Stimulated activated CD8-positive, alpha-beta memory T cell treated with anti-CD3 and anti-CD28 coated beads, Interleukin-7, amount 100 ng/mL, for 4 hours (primary cell): ENCODE measurements around the gene STARD13.

Experiments
- DNase-seq, 2 donors: peaks; one replicate each; pipeline ENCODE4 v3.0.0-alpha.2; 2020; ENCODE audit warnings: low read depth in 2 of 2

Gene STARD13

DNA sequence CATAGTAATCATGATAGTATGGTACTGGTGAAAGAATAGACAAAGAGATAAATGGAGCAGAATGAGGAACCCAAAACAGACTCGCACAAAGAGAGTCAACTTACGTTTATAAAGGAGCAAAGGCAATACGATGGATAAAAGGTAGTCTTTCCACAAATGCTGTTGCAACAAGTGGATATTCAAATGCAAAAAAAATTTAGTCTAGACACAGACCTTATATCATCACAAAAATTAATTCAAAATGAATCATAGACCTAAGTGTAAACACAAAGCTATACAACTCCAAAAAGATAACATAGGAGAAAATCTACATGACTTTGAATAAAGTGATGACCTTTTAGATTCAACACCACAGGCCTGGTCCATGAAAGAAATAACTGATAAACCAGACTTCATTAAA is 137.7 kb downstream of the STARD13 start:
- no peak for DNase-seq

DNA sequence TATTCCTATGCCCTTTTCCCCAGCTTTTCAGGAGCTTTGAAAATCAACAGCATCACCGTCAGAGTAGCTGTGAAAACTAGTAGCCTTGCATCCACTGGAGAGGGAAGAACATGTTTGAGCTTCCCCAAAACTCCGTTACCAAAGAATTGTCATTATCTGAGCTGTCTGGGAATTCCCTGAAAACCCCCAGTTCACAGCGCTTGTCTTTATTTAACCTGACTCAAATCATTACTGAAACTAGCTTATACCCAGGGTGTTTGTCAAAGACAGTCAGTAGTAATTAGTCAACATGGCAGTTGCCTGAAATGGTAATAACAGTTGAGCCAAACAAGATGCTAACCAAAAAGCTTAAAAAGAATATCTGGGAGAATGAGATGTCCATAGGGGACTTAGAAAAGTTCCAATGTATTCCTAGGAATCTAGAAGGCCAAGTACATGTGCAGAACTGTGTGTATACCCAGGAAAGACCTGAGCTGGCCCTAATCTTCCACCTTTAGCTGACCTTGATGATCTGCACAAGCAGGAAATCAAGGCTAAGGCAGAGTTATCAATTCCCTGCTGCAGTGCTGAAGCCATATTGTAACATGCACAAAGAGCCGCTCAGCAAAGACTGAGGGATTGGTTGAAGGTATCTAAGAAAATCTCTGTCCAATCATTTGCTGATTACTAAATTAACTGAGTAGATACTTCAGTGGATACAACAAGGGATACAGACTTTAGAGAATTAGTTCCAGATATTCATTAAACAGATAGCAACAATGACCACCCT is 138.5 kb downstream of the STARD13 start:
- DNase-seq, result no peak

DNA sequence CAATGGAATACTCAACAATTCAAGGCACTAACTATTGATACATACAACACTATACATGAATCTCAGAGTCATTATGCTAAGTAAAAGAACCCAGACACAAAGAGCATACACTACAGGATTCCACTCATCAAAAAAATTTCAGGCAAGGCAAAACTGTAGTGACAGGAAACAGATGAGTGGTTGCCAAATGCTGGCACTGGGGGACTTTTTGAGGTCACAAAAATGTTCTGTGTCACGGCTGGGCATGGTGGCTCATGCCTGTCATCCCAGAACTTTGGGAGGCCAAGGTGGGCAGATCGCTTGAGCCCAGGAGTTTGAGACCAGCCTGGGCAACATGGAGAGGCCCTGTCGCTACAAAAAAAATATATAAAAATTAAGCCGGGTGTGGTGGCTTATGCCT is 139.9 kb downstream of the STARD13 start:
- DNase-seq, result no peak

DNA sequence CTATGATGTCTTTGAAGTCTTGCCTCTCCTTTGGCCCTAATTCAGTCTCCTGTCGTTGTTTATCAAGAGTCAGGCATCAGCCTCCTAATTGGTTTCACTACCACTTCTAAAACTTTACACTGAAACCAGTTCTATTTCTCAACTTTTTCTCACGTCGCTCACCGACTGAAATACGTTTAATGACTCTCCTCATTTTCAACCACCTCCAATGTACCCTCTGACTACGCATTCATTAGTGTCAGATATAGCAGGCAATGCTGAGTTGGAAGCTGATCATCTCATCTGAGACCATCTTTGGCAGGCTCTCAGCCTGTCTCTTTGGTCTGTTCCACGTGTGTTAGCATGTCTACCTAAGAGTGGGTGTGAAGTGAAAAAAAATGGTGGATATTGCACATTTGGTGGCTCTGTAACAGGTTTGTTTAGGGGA is 141.2 kb downstream of the STARD13 start:
- DNase-seq, result no peak

DNA sequence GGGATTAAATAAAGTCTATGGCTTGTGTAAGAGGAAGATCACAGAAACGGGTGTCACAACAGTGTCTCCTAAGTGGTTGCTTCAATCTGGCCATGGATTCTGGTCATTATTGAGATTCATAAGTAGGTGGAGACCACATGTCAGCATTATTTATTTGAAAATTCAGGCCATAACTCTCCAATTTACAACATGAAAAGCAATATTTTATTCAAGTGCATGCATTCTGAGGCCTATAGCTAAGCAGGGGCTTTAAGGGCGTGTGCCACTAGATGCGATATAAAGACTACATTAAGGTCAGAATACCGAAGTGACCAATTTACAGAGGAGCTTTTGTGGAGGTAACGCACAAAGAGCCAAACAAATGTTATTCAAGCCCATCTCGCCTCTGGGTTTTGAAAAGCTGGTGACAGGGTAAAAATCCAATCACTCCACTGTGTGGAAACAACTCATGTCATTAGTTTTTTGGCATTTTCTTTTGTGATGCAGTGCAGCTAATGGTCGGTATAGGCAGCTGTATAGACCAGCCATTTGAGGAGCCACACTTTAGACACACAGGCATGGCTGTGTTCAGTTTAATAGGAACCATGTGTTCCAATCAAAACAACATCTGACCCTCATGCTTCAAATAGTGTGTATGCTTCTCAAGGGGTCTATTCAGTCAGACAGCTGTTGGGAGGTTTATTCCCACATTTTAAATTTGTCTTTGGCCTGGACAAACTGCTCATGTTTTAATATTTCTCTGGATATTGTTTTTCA is 145.6 kb downstream of the STARD13 start:
- no peak for DNase-seq

DNA sequence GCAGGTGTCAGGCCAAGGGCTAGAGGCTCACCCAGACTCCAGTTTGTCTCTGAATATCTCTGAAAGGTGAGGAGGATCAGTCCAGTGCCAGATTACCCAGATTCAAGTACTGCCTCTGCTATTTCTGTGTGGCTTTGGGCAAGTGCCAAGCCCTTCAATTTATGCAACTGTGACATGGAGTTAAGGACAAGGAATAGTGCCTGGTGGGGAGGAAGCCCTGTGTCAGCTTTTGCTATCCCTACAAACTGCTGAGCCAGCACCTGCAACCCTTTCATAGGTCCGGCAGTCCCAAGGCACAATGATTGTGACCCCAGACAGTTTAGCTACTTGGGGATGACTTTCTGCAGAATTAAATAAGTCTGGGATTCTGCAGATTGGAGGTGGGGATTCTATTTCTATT is 146.4 kb downstream of the STARD13 start:
- DNase-seq, result no peak

DNA sequence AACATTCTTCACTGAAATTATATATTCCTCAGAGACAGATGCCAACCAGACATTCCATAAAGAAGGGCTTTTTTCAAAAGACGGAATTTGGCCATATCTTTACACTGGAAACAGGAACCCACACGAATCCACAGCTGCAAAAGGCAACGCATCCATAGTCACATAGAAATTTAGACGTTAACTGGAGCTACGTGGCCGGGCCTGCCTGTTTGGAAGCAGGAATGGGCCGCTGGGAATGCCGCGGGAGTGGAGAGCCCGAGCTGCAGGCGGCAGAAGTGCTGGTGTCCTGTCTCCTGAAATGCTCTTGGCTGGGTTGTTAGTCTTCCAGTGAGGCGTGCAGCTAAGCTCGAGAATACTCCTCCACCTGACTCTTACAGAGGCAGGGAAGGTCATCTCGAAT is 147.1 kb downstream of the STARD13 start:
- no peak for DNase-seq

- no peak for DNase-seq
Measured at GRCh38 chr13:33137721-33138120, 147.8 kb downstream of the STARD13 start.

DNA sequence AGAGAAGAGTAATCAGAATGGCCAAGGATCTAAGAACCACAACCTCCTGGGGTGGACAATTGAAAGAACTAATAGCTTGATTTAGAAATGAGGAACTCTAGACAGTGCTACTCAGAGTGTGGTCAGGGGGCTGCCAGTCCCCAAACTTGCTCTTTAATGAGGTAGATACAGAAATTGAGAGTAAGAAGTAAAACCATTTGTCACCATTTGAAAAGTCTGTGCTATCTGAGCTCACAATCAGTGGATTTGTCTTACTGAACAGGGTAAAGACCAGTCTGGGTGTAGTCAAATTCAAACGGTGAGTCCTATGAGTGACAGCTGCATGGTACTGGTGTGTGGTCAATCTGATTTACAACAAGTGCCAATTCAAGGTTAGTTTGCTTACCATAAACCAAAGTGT is 150.5 kb downstream of the STARD13 start:
- no peak for DNase-seq

GRCh38 chr13:33134213-33134612 is 151.3 kb downstream of the STARD13 start:
- DNase-seq, result no peak

GRCh38 chr13:33132644-33133440 is 152.7 kb downstream of the STARD13 start:
- DNase-seq, result no peak

DNA sequence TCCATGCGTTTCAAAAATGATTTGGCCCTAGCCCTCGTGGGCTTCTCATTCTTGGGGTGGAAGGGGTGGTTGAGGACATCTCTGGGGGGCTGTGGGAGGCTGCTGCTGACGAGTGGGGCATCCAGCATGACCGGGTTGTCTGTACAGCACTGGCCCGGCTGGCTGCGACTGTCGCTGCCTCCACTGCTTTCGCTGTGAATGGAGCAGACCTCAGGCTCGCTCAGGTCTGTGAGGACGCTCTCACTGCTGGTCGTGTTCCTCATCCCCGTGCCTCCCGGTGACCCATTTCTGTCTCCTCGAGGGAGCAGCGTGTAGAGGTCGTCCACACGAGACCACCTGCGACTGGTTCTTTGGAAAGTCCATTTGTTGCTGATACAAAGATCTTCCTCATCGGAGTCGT is 155.7 kb downstream of the STARD13 start:
- no peak for DNase-seq

- DNase-seq, result no peak
Measured at GRCh38 chr13:33129094-33129832, 156.3 kb downstream of the STARD13 start.

DNA sequence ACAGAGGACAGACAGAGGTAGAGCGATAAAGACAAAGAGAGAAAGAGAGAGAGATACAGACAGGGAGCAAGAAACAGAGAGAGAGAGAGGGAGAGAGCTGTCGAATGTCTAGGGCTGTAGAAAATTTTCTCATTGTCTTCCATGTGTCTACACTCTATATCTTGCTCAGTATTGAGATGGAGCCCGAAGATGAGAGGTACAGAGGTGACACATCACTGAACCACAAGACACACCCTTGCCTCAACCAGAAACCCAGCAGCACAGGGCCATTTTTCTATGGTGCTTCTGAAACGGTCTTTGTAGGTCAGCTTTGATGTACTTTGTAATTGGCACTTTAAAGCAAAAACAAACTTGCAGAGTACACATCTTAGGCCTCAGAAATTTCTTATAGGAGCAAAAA is 157.4 kb downstream of the STARD13 start:
- DNase-seq, result no peak

DNA sequence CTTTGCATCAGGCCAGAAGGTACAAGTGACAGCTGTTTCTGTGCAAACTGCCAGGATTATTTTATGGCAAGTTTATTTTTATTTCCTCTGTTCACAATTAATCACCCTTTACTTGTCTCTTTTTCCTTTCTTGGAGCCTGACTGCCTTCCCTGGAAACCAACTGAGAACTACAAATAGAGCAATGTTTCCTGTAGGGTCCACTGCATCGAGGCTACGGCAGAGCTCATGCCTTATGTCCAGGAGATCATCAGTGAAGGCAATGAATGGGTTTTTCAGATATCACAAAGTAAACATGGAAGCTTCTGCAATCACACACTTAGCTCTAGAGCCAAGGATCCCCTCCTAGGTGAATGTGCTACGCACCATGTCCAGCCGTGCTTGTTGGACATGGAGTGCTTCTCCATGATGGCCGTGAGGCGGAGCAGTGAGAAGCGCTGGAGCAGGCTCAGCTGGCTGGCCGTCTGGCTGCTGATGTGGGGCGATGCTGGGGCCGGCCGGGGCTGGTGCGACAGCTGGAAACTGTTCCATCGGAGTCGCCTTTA is 158.5 kb downstream of the STARD13 start:
- DNase-seq, result no peak

- no peak for DNase-seq
Measured at GRCh38 chr13:33125821-33126570, 159.6 kb downstream of the STARD13 start.

DNA sequence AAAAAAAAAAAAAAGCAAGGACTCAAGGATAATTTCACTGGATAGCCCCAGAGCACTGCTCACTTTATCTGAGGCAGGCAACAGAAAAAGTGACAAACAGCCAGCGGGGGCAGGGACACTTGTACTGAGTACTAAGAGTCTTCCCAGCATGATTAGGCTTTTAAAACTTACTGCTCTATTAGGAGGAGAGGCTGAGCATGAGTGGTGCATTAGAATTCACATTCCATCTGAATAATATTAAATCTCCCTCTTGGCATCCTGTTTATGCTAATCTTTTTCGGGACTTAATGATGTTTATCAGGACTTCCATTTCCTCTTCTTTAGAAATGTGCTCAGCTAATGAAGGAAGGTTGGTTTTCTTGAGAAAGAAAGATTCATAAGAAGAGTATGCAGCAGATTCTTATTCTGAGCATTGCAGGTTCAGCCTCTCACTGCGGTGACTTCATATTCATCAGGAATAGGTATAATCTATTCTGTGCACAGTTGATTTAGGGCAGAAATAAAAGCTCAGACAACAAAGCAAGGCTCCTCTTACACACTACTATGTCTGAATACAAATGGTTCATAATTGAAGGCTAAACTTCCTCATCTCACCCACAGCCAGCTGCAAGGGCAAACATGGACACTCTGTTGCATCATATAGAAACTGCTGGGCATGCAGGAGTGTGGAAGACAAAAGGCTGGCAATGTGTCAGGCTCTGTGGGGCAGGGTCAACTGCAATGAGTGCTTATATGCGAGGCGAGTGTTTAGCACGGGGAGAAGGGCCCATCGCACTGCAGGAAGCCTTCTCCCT is 162.3 kb downstream of the STARD13 start:
- DNase-seq, result no peak

- DNase-seq, result no peak
Measured at GRCh38 chr13:33119856-33120543, 165.6 kb downstream of the STARD13 start.

- no peak for DNase-seq
Measured at GRCh38 chr13:33119022-33119781, 166.4 kb downstream of the STARD13 start.
